HEK293T (cell line): ENCODE results near the gene FHIT.

Experiments used
- CTCF ChIA-PET: fragments of 350-600 bp; formaldehyde crosslinking; extraction: SDS; loops from one replicate; lab custom pipeline; 2021; ENCODE audit warnings: antibody characterized with exemption, inconsistent platforms; lab: Yijun Ruan, JAX
- POLR2A ChIA-PET: fragments of 350-600 bp; formaldehyde crosslinking; extraction: SDS; loops from one replicate; lab custom pipeline; 2020; ENCODE audit warnings: antibody characterized with exemption, inconsistent platforms; lab: Yijun Ruan, JAX
- DNase-seq: peaks from one replicate; pipeline ENCODE4 v3.0.0; 2012; ENCODE audit warnings: mixed read lengths; ENCODE audit errors: extremely low spot score
- ARNT ChIP-seq: fragments of 450-650 bp; IDR thresholded peaks from 2 replicates; pipeline ENCODE4 v1.6.1; 2017; ENCODE audit warnings: mild to moderate bottlenecking
- BHLHE40 ChIP-seq: fragments of 450-650 bp; IDR thresholded peaks from 2 replicates; pipeline ENCODE4 v1.6.1; 2016; ENCODE audit warnings: mild to moderate bottlenecking, moderate library complexity, borderline replicate concordance
- CTBP1 ChIP-seq: fragments of 450-650 bp; IDR thresholded peaks from 2 replicates; pipeline ENCODE4 v1.6.1; 2016; ENCODE audit warnings: borderline replicate concordance
- ELF4 ChIP-seq: fragments of 450-650 bp; IDR thresholded peaks from 2 replicates; pipeline ENCODE4 v1.6.1; 2017; ENCODE audit warnings: antibody characterized with exemption
- FOXA1 ChIP-seq: fragments of 450-650 bp; IDR thresholded peaks from 2 replicates; pipeline ENCODE4 v1.6.1; 2016; ENCODE audit warnings: mild to moderate bottlenecking
- FOXK2 ChIP-seq: fragments of 450-650 bp; IDR thresholded peaks from 2 replicates; pipeline ENCODE4 v1.6.1; 2016; ENCODE audit warnings: mild to moderate bottlenecking
- FOXM1 ChIP-seq: fragments of 450-650 bp; IDR thresholded peaks from 2 replicates; pipeline ENCODE4 v1.6.1; 2017; ENCODE audit warnings: mild to moderate bottlenecking, borderline replicate concordance
- HDGF ChIP-seq: fragments of 450-650 bp; IDR thresholded peaks from 2 replicates; pipeline ENCODE4 v1.6.1; 2017; ENCODE audit warnings: antibody characterized with exemption, borderline replicate concordance
- L3MBTL2 ChIP-seq: fragments of 450-650 bp; conservative IDR thresholded peaks from 2 replicates; pipeline ENCODE4 v1.6.1; 2016; ENCODE audit warnings: mild to moderate bottlenecking
- LEF1 ChIP-seq: fragments of 450-650 bp; IDR thresholded peaks from 2 replicates; pipeline ENCODE4 v1.6.1; 2017; ENCODE audit warnings: mild to moderate bottlenecking, borderline replicate concordance
- NFRKB ChIP-seq: fragments of 450-650 bp; IDR thresholded peaks from 2 replicates; pipeline ENCODE4 v1.6.1; 2016; ENCODE audit warnings: mild to moderate bottlenecking, moderate library complexity
- SP1 ChIP-seq: fragments of 450-650 bp; IDR thresholded peaks from 2 replicates; pipeline ENCODE4 v1.6.1; 2017
- SUZ12 ChIP-seq: fragments of 450-650 bp; IDR thresholded peaks from 2 replicates; pipeline ENCODE4 v1.6.1; 2016; ENCODE audit warnings: mild to moderate bottlenecking
- TARDBP ChIP-seq: fragments of 450-650 bp; IDR thresholded peaks from 2 replicates; pipeline ENCODE4 v1.6.1; 2016
- ZNF384 ChIP-seq: fragments of 450-650 bp; IDR thresholded peaks from 2 replicates; pipeline ENCODE4 v1.6.1; 2016
- TF ChIP-seq, protein P1 (sequence below): fragments of 450-650 bp; IDR thresholded peaks from 2 replicates; pipeline ENCODE4 v1.6.1; 2016

Gene FHIT

DNA sequence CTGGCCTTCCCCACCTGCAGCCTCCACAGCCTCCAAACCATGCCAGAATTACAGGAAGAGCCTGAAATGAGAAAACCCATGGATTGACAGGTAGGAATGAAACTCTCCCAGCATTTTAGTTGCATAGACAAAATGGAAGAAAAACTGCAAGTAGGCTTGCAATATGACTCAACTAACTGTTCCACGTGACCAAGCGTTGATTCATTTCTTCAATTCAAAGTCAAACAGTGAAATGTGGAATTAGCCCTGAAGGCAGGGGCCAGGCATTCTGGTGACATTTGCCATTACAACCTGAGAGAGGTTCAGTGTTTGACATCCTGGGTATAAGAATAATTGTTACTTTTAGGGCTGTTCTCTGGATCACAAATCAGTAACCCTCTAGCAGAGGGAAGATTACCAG lies 1525.0 kb downstream of the FHIT start:
- no peak for TF ChIP-seq FOXK2
- TF ChIP-seq FOXM1, result no peak
- CTCF ChIA-PET, result no interaction called here
- no peak for DNase-seq

DNA sequence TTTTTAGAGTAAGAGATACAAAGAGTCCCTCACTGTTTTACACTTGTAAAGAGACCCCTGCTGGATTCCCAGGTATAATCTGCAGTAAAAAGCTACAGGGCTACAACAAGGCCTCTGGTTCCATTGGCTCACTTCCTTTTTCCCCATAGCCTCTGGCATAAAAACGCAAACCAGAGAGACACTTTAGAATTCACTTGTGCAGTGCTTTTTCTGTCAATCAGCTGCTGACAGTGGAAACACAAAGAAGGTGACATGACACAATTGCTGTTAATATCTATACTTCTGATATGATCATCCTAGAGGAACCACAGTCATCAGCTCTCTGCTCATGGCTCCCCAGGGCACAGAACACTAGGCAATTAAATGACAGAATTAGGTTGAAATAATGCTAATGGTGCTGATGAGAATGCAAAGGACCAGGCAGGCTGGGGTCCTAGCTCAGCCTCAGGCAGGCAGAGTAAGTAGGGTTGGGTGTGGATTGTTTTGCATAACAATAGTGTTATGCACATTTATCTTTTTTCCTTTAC lies 1533.5 kb downstream of the FHIT start:
- DNase-seq, result no peak
- ChIA-PET CTCF (no interaction called here), POLR2A (no interaction called here)
- TF ChIP-seq SUZ12 (no peak), TARDBP (no peak), CTBP1 (no peak), SP1 (no peak), L3MBTL2 (no peak), ARNT (no peak), FOXK2 (no peak), HDGF (no peak), NFRKB (no peak), ELF4 (no peak), FOXA1 (no peak), FOXM1 (no peak), LEF1 (no peak), ZNF384 (no peak), BHLHE40 (no peak)
- TF ChIP-seq, protein P1, sequence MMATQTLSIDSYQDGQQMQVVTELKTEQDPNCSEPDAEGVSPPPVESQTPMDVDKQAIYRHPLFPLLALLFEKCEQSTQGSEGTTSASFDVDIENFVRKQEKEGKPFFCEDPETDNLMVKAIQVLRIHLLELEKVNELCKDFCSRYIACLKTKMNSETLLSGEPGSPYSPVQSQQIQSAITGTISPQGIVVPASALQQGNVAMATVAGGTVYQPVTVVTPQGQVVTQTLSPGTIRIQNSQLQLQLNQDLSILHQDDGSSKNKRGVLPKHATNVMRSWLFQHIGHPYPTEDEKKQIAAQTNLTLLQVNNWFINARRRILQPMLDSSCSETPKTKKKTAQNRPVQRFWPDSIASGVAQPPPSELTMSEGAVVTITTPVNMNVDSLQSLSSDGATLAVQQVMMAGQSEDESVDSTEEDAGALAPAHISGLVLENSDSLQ, result no peak

More for the DNA sequence above, 1525.0 kb downstream of the FHIT start:
- POLR2A ChIA-PET, result no interaction called here

DNA sequence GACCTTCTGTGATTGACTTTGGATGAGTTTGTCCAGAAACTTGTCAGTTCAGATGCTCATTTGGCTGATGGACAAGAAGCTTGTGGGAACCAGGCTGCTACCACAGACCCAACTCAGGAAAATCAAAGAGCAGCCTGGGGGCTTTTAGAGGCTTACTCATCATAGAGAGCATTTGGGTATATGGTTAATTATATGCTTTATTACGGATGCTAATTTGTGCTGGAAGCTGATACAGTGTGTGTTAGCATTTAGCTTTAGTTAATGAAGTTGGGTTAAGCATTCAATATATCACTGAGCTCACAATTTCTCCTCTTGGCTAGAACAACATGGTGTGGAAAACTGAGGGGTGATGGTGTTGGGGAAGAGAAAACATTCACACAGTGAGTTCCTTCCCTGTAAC lies 1537.2 kb downstream of the FHIT start:
- CTCF ChIA-PET, result no interaction called here

DNA sequence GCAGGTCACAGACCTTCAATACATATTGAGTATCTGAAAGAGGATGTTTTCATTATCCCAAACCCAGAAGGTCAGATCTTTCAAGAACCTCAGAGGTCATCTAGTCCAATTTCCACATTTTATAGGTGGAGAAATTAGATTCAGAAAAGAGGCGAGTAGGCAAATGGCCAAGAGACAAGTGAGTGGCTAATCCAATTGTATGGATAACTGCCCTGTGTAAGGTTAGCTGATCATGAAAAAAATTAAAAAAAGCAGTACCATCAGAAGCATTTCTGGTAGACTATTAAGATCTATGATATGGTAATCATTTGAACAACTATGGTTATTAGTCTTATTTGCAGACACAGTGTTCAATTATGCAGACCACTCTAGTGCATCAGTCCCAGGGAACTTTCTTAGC lies 1540.7 kb downstream of the FHIT start:
- no peak for DNase-seq
- POLR2A ChIA-PET, result no interaction called here
- CTCF ChIA-PET, result no interaction called here
- TF ChIP-seq HDGF, result no peak
- no peak for TF ChIP-seq SP1
- no peak for TF ChIP-seq FOXA1
- no peak for TF ChIP-seq ZNF384
- no peak for TF ChIP-seq BHLHE40
- TF ChIP-seq NFRKB, result no peak
- TF ChIP-seq SUZ12, result no peak
- no peak for TF ChIP-seq LEF1
- TF ChIP-seq FOXM1, result no peak
- TF ChIP-seq ELF4, result no peak

More for the DNA sequence above, 1537.2 kb downstream of the FHIT start:
- TF ChIP-seq ARNT (no peak), BHLHE40 (no peak), CTBP1 (no peak), L3MBTL2 (no peak), HDGF (no peak), FOXM1 (no peak), ELF4 (no peak), SUZ12 (no peak), FOXK2 (no peak), ZNF384 (no peak), TARDBP (no peak), FOXA1 (no peak), SP1 (no peak), LEF1 (no peak), NFRKB (no peak)
- TF ChIP-seq, protein P1, result no peak
- DNase-seq, result no peak
- POLR2A ChIA-PET, result no interaction called here

DNA sequence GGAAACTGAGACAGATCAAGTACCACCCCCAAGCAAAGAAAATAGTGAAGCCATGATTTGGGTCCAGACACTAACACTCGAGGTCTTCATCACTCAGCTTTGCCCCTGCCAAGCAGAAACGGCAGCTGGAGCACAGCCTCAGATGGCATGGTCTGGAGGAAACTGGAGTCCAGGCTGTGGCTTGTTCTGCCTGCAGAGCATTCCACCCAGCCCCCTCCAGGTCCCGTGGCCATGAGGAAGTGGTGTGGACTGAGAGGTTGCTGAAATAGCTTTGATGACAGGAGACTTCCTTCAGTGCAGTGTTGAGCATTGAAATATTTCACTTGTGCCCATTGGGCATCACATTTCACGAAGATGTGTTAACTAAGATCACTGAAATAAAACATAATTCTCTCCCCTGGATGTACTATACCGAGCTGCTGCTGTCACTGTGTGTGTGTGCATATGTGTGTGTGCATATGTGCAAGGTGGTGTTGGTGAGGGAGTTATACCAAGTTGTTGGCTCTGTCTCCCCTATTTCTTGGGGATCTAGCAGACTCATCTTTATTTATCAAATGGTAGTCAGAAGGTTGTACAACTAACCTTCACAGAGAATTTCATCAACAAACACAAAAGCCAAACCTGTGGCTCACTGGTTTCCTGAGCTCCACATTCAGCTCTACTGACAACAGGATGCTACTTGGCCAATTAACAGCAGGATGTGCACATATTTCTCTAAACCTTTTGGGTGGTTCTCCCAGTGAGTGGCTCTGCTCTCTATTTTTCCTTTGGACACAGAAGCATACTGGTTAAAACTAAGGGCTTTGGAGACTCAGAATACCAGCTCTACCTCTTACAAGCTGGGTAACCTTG lies 1541.3 kb downstream of the FHIT start:
- POLR2A ChIA-PET, result no interaction called here
- CTCF ChIA-PET, result no interaction called here
- TF ChIP-seq FOXM1 (no peak), SP1 (no peak), L3MBTL2 (no peak), HDGF (no peak), SUZ12 (no peak), BHLHE40 (no peak), FOXA1 (no peak), ELF4 (no peak), ZNF384 (no peak), LEF1 (no peak)
- TF ChIP-seq, protein P1, result no peak
- no peak for DNase-seq

DNA sequence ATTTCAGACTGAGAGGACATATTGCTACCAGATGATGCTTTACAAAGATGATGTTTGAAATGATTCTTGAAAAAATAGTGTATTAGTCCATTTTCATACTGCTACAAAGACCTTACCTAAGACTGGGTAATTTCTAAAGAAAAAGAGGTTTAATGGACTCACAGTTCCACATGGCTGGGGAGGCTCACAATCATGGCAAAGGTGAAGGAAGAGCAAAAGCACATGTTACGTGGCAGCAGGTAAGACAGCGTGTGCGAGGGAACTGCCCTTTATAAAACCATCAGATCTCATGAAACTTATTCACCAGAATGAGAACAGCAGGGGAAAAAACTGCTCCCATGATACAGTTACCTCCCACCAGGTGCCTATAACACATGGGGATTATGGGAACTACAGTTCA lies 1543.0 kb downstream of the FHIT start:
- ChIA-PET CTCF (no interaction called here), POLR2A (no interaction called here)
- no peak for TF ChIP-seq ZNF384
- TF ChIP-seq NFRKB, result no peak
- TF ChIP-seq, protein P1, result no peak
- TF ChIP-seq TARDBP, result no peak
- TF ChIP-seq FOXM1, result no peak
- TF ChIP-seq CTBP1, result no peak

More for the DNA sequence above, 1543.0 kb downstream of the FHIT start:
- no peak for DNase-seq
